H1 (cell line): ENCODE results near the gene UBIAD1. TPM values are rescaled to one million over a fixed set of nuclear protein-coding genes. Genes with fewer than 3 reads are reported as not detected.

Experiments used
- EZH2 ChIP-seq: fragments of 200-600 bp; sonication (generic); IDR thresholded peaks from 2 replicates; pipeline ENCODE4 v1.7.1; 2012; ENCODE audit warnings: low read depth, mild to moderate bottlenecking, moderate library complexity, low read length, inconsistent platforms; ENCODE audit not compliant: severe bottlenecking
- GABPA ChIP-seq: IDR thresholded peaks from 2 replicates; pipeline ENCODE4 v1.6.1; 2011; ENCODE audit warnings: mild to moderate bottlenecking, low read length, moderate library complexity, borderline replicate concordance; ENCODE audit not compliant: insufficient read depth
- KDM5A ChIP-seq: fragments of 200-600 bp; IDR thresholded peaks from 2 replicates; pipeline ENCODE4 v1.7.1; 2012; ENCODE audit warnings: mild to moderate bottlenecking, low read length, inconsistent platforms, mixed read lengths
- SP2 ChIP-seq: IDR thresholded peaks from 2 replicates; pipeline ENCODE4 v1.6.1; 2012; ENCODE audit warnings: mild to moderate bottlenecking, low read length, inconsistent platforms
- SRF ChIP-seq: IDR thresholded peaks from 2 replicates; pipeline ENCODE4 v1.6.1; 2011; ENCODE audit warnings: mild to moderate bottlenecking, low read depth, low read length, moderate library complexity
- SUZ12 ChIP-seq: fragments of 200-600 bp; sonication (generic); IDR thresholded peaks from 2 replicates; pipeline ENCODE4 v1.6.1; 2012; ENCODE audit warnings: mild to moderate bottlenecking, inconsistent platforms, low read length, moderate library complexity, mixed read lengths
- TAF1 ChIP-seq: IDR thresholded peaks from 2 replicates; pipeline ENCODE4 v1.6.1; 2011; ENCODE audit warnings: mild to moderate bottlenecking, low read depth, low read length
- polyA plus RNA-seq, 7 experiments: library from polyadenylated mRNA; depleted of rRNA in 3 of 7; stranded (reverse) in 5 of 7; unstranded in 2 of 7; fragments of >200 nt in 5 of 7; fragments of 200-250 nt in 2 of 7; gene quantifications; 1 replicate in 5 of 7; 2 replicates in 1 of 7; 4 replicates in 1 of 7; pipeline versions ENCODE4 v1.2.1 to v1.2.3, GENCODE V29; 2011 to 2013; ENCODE audit warnings: missing spikeins in 2 of 7, mixed read lengths in 2 of 7
- total RNA-seq: library from RNA; stranded (reverse); fragmentation: NEBNext Ultra II Directional; extraction: Animal tissue kit (Norgen Biotek cat#: 25700); gene quantifications from 2 replicates; pipeline ENCODE4 v1.2.1, GENCODE V29; 2021

Gene UBIAD1
- total and polyA plus RNA-seq, 2 of the 8 experiments (the other 6 are each of a cell fraction or from before 2014, with no cell fraction given) = 23.4 to 26.6 TPM

DNA sequence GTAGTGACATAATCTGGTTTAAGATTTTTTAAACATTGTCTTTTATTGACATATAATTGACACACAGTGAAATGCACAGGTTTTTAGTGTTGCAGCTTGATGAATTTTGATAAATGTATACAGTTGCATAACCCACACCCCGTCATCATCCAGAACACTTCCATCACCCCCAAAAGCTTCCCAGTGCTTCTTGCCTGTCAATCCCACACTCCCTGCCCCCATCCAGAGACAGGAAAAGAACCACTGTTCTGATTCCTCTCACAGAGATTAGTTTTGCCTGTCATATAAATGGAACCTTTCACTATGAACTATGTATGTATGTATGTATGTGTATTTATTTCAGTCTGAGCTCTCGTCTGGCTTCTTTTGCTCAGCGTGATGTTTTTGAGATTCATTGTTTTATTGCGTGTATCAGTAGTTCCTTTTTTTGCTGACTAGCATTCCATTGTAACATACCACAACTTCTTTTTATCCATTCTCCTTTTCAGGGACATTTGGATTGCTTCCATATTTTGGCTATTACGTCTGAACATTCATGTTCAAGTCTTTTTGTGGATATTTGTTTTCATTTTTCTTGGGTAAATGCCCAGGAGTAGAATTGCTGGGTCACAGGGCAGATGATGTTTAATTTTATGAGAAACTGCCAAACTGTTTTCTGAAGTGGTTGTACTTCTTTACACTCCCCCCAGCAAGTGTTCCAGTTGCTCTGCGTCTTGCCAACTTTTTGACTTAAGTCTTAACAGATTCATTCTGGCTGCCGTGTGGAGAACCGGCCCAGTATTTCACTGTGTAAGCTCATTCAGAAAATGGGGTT is 8.7 kb downstream of the UBIAD1 start (continued):
- TF ChIP-seq EZH2 (no peak), KDM5A (no peak), GABPA (no peak), SRF (no peak), SUZ12 (no peak), TAF1 (no peak), SP2 (no peak)
